RCC 7860 (cell line): ENCODE measurements around the gene TMEM53.

ENCODE experiments used
- DNase-seq: peaks from one replicate; pipeline ENCODE4 v3.0.0-alpha.2; 2015; ENCODE audit warnings: low spot score
- FAIRE-seq: peaks from 2 replicates; lab custom pipeline; 2012; peaks lifted over from hg19 to GRCh38; lab: Jason Lieb, UNC

The TMEM53 gene

DNA sequence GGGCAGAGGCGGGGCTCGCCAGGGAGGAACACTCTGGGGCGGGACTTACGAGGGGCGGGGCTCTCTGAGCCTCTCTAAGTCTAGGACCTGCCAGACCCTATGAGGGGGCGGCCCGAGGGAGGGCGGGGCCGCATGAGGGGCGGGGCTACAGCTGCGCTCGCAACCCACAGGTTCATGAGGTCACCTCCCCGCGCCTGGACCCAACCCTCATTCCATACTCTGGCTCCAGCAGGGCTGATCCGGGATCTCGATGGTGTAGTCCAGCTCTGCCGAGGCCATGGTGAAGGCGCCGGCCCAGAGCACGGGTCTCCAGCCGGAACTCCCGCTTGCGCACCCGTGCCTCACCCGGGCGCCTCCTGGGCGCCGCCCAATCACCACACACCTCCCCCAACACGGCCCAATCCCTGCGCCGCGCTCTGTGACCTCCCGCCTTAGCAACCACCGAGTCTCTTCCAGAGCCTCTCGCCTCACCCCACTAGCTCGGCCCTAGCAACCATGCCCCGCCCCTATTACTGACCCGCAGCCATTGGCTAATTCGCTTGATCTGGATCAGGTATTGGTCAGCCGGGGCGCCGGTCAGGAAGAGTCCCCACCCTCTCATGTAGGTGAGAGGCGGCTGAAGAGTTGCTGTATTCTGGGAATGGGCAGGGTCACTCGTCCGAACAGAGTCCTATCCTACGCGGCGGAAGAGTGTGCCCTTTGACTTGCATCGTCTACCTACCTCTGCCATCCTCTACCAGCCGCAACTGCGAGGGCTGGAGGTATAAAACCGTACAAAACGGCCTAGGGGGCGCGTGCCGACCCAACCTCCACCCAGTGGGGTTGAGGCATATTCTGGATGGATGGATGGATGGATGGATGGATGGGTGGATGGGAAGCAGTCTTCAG lies at the start of gene TMEM53, which contains the start of gene ARMH1:
TSS of gene TMEM53 (minus strand) at position 369 of the 888 bp plus-strand sequence. CDS start at position 279, 90 bp downstream.
TSS of gene ARMH1 (plus strand) at position 602 of the 888 bp plus-strand sequence. CDS start 14,984 bp downstream, outside the sequence.
- DNase-seq, result peak; percentile 97
- FAIRE-seq, result peak; percentile 86

- FAIRE-seq, result no peak
Observed at GRCh38 chr1:44723496-44724295, 49.4 kb upstream of the TMEM53 start.

GRCh38 chr1:44723064-44723463 lies 48.8 kb upstream of the TMEM53 start:
- no peak for DNase-seq
- no peak for FAIRE-seq

More at GRCh38 chr1:44723496-44724295, 49.4 kb upstream of the TMEM53 start:
- DNase-seq, result no peak

DNA sequence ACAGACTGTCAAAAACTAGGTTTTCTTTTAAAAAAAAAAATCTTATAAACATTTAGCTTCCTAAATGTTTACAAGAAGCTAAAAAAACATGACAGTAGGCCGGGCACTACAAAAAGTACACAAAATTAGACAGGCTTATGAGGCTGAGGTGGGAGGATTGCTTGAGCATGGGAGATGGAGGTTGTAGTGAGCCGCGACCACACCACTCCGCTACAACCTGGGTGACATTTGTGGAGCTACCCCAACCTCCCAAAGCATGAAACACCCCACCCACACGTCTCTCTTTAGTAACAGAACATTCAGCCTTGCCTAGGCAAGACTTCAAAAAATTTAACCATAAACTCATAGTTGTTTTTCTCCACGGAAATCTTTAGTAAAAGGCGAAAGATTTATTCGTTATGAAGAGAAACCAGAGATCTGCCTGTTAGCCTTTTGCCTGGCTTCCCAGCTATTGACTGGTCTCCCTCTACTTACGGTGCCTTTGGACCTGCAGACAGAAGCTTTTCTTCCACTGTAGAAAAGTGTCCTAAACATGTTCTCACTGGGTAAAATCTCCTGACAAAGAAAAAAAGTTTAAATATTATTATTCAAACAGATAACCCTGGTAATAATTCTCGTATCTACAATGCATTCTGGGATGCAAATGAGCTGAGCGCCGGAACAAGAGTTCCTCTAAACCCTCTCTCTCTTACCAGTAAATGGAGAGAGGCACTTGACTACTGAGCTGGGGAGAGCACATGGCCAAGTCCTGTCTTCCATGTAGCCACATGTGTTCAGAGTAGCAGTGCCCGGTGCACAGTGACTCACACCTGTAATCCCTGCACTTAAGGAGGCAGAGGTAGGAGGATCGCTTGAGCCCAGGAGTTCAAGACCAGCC lies 47.4 kb upstream of the TMEM53 start:
- DNase-seq (peak; percentile 100), FAIRE-seq (peak; percentile 90)

- FAIRE-seq (no peak), DNase-seq (no peak)
Observed at GRCh38 chr1:44720281-44720680, 46.0 kb upstream of the TMEM53 start.

- DNase-seq (no peak), FAIRE-seq (no peak)
Observed at GRCh38 chr1:44719318-44719717, 45.0 kb upstream of the TMEM53 start.

DNA sequence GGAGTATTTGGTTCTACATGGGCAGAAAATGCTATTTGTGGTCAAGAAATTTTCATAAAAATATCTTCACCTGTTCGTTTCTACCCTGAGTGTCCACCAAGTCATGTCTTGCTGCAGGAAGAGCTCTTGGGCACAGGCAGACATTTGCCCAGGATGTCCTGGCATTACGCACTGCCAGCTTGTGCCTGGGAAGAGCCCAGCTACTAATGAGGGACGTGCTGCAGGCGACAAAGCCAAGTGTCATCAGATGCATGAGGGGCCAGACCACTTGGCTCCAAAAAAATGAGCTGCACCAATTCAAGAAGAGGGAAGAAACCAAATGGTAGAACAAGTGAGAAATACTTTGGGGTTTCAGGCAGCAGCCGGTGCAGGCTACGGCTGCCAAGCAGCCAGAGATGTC lies 43.8 kb upstream of the TMEM53 start:
- no peak for FAIRE-seq
- no peak for DNase-seq

DNA sequence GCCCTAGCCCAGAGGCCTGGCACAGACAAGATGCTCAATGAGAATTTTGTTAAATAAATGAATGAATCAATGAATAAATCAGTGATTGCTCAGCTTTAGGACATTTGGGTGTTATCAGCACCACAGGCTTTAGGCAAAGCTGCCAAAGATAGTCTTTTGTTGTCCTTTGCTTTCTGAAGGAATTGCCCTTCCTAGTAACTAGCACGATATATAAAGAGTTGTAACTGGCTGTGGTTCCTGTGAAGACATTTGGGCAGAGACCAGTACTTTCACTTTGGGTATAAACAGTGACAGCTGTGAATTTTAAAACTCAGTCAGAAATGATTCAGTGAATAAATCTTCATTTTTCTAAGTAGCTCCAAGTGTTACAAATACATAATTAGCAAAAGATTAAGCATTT lies 43.4 kb upstream of the TMEM53 start:
- FAIRE-seq (no peak), DNase-seq (no peak)

DNA sequence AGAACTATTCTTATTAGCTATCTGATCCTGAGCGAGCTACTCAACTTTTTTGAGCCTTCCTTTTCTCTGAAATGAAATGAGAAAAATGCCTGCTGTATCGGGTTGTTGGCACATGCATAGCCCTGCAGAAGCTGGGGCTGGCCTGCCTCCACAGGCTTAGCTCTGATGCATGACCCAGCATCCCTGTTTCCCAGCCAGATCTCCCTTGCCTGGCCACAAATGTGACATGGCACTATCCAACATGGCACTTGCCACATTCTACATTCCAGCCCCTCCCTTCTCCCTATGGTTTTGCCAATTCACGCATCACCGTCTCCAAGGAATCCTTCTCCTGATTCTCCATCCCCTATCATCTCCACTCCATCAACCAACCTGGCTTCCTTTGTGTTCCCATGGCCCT lies 42.9 kb upstream of the TMEM53 start:
- peak; percentile 39 for FAIRE-seq

DNA sequence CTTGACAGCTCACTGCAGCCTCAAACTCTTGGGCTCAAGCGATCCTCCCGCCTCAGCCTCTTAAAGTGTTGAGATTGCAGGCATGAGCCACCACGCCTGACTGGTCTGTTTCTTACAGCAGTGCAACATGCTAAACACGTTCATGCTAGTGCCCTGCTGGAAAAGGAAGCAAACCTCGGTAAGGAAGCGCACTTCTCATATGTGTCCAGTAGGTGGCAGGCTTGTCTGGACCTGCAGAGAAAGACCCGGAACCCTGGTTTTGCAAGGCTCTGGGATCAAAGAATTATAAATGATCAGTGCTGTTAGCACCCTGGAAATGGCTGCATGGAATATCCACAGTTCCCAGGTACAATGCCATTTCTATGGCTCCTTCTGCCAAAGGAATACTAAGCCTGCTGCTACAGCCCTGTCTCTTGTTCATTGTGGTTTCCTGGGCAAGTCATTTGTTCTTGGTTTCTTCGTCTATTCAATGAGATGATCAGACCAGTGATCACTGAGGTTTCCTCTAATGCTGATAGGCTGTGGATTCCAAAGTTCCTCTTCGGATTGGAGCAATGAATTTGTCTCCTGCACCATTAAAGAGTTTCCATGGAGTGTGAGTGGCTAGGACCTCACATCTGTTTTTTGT lies 40.8 kb upstream of the TMEM53 start:
- peak; percentile 59 for DNase-seq
- FAIRE-seq, result peak; percentile 39

More for the DNA sequence above, 42.9 kb upstream of the TMEM53 start:
- peak; percentile 73 for DNase-seq

DNA sequence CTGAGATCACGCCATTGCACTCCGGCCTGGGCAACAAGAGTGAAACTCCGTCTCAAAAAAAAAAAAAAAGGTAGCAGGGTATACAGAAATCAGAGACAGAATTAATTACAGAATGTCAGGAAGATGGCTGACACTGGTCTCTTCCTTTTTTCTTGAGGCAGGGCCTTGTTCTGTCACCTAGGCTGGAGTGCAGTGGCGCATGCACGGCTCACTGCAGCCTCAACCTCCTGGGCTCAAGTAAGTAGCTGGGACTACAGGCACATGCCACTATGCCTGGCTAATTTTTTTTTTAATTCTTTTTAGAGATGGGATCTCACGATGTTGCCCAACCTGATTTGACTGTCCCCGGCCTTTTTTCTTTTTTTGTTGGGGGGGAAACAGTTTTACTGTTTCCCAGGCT lies 40.3 kb upstream of the TMEM53 start:
- no peak for FAIRE-seq
- no peak for DNase-seq

DNA sequence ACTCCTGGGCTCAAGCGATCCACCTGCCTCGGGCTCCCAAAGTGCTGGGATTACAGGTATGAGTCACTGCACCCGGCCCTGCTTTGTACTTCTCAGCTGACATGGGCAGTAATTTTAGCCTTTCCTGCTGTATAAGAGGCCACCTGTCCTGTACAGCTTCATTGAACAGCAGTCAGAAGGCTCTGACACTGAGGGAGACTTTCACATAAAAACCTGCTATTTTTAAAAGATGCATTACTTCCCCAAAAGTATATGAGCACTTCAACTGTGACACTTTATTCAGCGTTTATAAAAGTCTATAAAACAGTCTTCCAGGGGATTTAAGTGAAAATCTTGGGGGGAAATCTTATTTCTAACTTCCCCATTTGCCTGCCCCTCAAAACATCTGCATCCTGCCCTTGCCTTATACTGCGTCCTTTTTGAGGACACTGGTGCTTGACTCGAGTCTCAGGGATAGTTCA lies 39.1 kb upstream of the TMEM53 start:
- FAIRE-seq, result no peak
- DNase-seq, result no peak

DNA sequence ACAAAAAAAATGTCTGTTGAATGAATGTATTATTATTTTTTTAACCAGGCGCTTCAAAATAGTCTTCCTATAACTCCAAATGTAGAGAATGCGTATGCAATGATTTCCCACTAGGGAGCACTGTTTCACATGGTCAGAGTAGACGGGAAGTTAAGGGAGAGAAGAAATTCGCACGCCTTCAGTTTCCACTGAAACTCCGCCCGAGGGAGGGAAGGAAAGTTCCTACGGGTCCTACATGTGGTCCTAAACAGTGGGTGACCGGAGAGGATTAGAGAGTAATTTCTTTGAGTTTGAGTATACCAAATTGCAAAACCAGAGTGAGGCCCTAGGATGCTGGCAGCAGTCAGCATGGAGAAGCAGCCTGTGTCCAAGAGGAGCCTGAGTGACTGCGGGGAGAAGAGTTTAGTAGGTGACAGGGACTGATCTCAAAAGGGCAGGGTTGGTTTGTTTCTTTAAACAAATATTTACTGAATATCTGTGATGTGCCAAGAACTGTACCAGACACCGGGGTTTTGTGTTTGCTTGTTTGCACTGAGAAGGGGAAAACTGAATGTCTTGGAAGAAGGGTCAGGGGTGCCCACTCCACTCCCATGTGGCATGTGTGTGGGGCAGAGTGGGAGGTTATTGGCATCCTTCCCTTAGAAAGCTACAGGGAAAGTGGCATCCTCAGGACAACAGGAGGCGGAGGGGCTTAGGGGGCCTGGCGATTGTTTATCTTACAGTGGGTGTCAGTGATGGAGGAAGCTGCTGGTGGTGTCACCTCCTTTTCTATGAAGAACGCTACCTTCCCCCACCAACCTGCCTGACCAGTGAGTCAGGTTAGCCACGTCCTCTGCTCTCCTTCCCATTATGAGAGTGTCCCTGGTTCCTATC lies 33.9 kb upstream of the TMEM53 start:
- no peak for DNase-seq
- FAIRE-seq, result no peak

DNA sequence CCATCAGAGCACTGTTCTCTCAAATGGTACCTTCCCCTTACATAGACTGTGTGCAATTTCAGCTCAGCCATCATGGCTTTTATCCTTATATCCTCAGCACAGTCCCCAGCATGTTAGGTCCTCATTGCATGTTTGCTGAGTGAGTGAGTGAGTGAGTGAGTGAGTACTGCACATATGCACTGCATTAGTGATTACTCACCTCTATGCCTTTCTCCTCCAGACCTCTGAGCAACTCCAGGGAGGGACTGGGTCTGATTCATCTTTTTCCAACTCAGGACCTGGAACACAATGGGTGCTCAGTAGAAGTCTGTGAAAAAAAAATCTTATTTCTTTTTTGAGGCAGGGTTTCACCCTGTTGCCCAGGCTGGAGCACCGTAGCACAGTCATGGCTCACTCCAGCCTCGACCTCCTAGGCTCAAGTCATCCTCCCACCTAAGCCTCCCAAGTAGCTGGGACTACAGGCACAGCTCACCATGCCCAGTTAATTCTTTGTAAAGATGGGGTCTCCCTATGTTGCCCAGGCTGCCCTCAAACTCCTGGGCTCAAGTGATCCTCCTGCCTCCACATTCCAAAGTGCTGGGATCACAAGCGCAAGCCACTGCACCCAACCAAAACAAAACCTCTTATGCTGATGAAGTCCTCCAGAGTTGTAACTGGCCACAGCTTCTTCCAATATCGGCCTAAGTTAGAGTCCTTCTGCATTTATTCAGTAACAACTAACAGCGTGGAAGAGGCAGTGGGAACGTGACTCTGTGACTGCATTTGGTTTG lies 33.0 kb upstream of the TMEM53 start:
- DNase-seq (peak; percentile 89), FAIRE-seq (peak; percentile 94)

DNA sequence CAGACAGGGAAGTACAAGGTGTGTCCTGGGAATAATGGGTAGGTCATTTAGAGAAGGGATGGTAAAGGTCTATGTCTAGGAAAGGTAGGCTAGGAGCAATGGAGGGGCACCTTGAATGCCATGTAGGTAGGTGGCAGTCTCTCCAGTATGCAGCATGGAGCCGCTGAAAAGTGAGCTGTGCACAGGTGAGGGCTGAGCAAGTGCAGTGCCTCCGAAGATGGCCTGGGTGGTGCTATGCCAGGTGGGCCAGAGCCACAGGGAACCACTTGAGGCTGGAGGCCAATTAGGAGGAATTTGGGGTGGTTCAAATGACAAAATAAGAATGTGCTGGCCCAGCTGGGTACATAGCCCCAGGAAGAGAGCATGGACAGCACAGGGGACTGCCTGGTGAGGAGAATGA lies 31.7 kb upstream of the TMEM53 start:
- no peak for FAIRE-seq
- DNase-seq, result no peak

DNA sequence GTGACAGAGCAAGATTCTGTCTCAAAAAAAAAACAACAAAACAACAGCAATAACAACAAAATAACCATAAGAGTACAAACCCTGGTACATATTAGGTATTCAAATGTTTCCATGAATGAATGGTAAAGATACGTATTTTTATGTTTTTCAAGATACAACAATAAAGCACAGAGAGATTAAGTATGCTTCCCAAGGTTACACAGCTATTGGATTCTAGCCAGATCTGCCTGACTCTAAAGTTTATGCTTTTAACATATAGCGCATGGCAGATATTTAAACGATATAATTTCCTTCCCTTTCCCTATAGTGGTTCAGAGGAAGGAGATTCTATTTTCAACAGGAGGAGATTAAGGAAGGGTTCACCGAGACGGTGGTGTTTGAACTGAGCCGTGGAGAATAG lies 31.2 kb upstream of the TMEM53 start:
- no peak for FAIRE-seq

GRCh38 chr1:44701141-44701573 lies 26.9 kb upstream of the TMEM53 start:
- DNase-seq, result no peak
- no peak for FAIRE-seq

More for the DNA sequence above, 31.2 kb upstream of the TMEM53 start:
- DNase-seq, result no peak

DNA sequence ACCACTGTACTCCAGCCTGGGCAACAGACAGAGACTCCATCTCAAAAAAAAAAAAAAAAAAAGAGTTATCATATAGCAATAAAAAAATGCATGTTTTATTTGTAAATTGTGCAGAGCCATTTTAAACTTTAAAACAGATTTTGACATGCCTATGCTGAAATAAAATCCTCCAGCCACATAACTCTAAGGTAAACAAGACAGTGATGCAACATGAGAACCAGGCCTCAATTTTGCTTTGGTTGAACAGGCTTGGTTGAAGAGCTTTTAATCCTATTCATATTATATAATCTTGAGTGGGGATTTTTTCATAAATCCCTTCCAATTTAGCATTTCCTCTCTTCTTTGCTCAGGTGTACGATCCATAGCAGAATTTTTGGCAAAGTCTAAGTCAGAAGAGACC lies 26.3 kb upstream of the TMEM53 start:
- DNase-seq (no peak), FAIRE-seq (no peak)
